Right ventricle myocardium inferior (tissue), 1 donor: Measurements from ENCODE around the gene EGFL6. TPM values are rescaled to one million over a fixed set of nuclear protein-coding genes. Genes with fewer than 3 reads are reported as not detected.
"Not testable (repeated sequence)": the region's sequence is repeated elsewhere in the genome, so short reads cannot be mapped to it uniquely, and the experiment has no call there.

Experiments used
- ATAC-seq: fragments of 200-7000 bp; cut with Tn5 transposase; one replicate; pipeline ENCODE4 v1.9.1; 2020; ENCODE audit warnings: mild to moderate bottlenecking, moderate library complexity
- DNase-seq: peaks from one replicate; pipeline ENCODE4 v3.0.0; 2021; ENCODE audit errors: missing footprints
- intact Hi-C: fragments of 100-400 bp; cut with DNase I; formaldehyde crosslinking; loops from one replicate; pipeline ENCODE4 v1.11.0; 2022
- total RNA-seq: library from RNA; stranded (reverse); fragmentation: NEBNext Ultra II Directional; extraction: Animal tissue kit (Norgen Biotek cat#: 25700); gene quantifications from one replicate; pipeline ENCODE4 v1.2.1, GENCODE V29; 2021
- donor health status: DM: no; HTN: yes; CAD: no; lungs with severe emphysema.

EGFL6 gene
- total RNA-seq, 1 donor from 2014 or later = not detected

DNA sequence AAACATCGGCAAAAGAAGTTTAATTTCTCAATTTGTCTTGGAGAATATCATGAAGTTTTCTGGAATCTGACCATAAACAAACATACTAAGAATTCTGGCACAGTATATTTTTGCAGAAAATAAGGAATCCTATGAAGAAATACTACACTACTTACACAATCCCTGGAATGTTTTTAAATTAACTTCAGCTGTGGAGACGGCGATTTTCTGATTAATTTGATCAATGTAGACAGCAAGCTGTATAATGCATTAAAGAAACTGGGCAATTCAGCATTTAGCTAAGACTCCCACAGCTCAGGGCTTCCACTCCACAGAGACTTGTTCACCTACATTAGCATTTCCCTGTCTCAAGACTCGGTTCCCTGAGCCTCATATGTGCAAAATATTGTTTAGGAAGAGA, 12.2 kb downstream of the EGFL6 start:
- no peak for DNase-seq
- intact Hi-C loops = no loop called here
- ATAC-seq = no peak

DNA sequence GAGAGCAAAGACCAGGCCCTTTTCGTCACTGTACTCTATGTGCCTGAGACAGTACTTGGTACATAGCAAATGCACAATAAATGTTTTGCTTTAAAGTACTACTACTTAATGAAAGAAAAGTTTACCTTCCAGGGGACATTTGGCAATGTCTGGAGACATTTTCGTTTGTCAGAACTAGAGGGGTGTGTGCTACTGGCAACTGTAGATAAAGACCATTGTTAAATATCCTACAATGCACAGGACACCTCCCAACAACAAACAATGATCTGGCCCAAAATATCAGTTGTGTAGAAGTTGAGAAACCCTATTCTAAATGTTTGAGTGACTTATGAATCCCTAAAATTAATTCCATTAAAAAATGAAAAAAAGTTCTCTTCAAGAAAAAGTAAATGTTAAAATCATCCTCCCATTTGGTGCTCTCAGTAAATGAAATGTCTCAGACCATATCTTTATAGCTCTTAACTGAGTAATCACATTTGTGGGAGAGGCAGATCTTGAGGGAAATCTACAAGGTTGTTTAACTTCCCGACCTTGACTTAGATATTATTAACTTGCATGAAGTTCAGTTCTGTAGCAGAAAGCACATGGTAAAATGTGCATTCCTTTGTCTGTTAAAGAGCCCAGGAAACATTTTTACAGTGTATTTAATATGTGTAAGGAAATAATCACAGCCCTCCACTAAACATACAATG, 18.5 kb downstream of the EGFL6 start:
- DNase-seq (no peak), ATAC-seq (no peak)
- intact Hi-C loops = no loop called here

DNA sequence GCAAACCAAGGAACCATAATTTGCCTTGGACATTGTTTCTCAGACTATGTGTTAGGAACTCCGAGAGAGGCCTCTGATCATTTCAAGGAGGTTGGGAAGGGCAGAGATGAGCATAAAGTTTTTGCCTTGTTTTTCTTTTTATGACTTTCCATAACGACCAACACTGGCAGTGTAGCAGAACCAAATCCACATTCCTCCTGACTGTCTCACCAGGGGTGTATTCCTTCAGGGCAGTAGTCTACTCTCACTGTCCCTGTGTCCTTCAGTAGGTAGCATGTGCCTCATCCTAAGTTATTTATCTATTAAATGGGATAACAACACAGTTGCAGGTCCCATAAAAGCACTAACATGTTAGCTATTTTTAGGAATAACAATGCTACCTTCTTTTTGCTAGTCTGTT, 20.8 kb downstream of the EGFL6 start:
- intact Hi-C loops = no loop called here
- no peak for ATAC-seq

DNA sequence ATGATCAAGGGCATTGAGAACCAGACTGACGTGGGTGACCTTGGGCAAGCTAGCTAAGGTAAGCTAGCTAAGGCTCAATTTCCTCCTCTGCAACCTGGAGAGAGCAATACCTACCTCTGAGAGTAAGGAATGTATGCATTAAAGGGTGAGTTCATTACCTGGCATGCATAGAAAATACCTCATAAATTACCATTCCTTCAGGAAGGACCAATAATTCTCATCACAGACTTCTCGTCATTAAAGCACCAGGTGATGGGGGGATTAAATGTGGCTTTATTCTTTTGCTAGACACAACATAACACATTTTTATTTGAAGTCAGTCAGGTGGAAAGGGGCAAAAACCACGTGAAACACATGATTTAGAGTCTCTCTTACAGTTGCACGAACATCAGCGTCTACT, 21.5 kb downstream of the EGFL6 start:
- ATAC-seq = no peak
- no peak for DNase-seq
- intact Hi-C loops = no loop called here

More for the DNA sequence above, 20.8 kb downstream of the EGFL6 start:
- DNase-seq = no peak

DNA sequence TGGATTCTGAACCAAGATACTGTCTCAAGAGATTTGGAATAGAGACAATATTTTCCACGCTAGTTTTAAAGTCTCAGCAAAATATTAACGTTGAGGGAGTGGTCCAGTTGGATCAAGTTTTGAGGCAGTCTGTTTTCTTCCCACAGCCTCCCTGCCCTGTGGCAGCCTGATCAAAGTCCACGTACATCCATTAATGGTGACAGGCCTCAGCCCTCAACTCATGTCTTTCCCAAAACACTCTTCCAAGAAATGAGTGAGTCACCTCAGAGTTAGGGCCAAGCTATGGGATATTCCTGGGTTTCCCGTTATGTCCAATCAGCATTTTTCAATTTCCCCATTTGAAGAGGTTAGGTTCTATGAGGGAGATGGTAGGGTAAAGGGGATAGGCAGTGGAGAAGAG, 28.5 kb downstream of the EGFL6 start:
- no peak for DNase-seq
- intact Hi-C loops = no loop called here
- ATAC-seq = no peak

DNA sequence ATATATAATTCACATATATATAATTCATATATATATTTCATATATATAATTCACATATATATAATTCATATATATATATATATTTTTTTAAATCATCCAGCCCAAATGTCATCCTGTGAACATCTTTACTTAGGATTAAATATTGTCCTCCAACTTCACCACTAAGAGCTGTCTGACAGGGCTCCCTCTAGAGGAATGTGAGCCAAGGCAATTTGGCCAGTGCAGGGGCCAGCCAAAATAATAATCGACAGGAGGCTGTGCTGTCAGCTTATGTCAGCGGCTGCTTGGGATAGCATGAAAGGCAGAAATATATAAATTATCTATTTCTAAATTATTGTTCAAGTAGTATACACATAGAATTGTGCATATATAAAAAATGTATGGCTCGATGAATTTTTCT, 29.5 kb downstream of the EGFL6 start:
- intact Hi-C loops = no loop called here
- ATAC-seq (no peak), DNase-seq (no peak)

DNA sequence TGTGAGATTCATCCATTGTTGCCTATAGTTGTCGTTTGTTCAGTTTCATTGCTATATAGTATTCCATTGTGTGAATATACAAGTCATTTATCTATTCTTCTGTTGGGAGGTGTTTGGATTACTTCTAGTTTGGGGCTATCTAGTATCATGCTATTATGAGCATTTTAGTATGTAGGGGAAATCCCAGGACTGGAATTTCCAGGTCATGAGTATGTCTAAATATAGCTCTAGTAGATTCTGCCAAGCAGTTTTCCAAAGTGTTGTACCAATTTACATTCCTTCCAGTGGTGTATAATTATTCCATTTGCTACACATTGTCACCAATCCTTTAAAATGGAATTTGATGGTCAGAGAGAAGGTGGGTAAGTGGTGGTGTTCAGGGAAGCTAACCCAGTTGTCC, 30.1 kb downstream of the EGFL6 start:
- ATAC-seq = no peak
- no peak for DNase-seq
- intact Hi-C loops = no loop called here

DNA sequence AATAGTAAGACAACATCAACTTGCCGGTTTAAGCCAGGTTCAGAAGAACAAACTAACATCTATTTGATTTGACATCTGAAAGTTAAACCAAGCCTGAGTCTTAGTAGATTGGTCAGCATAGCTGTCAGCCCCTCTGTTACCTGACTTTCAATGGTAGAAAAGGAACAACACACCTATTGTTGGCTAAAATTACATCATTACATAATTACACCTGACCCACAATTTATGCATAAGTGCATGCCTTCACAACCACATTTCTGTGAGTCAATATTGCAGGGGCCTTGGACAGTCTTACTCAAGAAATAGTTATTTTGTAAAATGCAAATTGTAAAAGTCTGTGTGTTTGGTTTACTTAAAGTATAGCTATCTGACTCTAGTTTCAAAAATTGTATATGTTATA, 36.2 kb downstream of the EGFL6 start:
- intact Hi-C loops = no loop called here
- DNase-seq = no peak
- no peak for ATAC-seq

DNA sequence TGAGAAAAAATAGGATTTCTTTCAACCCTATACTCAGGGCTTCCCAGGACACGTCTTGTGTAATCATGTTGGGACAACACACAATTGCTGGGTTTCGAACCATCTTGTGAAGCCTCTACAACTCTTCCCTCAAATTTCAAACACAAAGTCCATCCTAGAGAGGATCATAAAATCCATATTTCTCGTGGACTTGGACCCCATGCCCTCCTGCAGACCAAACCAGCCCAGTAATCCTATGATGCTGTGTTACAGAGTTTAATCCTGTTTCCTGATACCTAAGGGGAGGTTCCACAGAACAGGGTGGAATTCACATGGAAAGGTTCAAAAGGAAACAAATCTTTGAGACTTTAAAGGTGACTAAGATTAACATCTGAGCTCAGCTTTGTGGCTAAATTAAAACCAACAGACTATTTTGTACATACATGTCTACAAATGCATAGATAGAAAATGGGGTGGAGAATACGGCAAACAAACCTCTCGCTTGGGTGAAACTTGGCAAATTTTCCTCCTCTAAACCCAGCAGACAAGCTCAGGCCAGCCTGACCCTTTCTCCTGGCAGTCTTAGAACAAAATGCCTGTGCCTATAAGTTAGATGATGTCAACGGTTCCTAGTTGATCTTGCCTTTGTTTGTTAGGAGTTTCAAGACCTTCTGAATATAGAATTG, 38.1 kb downstream of the EGFL6 start:
- DNase-seq (no peak), ATAC-seq (no peak)
- intact Hi-C loops = no loop called here

DNA sequence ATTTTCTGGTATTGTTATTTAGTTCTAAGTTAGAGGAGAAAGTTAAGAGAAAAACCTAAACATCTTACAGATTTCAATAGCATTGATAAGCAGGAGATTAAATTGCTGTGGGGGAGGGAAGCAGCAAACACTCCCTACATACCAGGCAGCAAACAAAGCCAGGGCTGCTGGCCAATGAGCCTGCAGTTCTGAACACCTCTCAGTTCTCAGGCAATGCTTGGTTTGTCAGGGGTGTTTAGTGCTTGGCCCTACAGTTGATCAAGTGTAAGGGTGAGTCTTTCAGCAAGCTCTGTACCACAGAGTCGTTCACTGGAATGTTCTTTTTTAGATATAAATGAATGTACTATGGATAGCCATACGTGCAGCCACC, 38.6 kb downstream of the EGFL6 start:
- ATAC-seq = no peak

DNA sequence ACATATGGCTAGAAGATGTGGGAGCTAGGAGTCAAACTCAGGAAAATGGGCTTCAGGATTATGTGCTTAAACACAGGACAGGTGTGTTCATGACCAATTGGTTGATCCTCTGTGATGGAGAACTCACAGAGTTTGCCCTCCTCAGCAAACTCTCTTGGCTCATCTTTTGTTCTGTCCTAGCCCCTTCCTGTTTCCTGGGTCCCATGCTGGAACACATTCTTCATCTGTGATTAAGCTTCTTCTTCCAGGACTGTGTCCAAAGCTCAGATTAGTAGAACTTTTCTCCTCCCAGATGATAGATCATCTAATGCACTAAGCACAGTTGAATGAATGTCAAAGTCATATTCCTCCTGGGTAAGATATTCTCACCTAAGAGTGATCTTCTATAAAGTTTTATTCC, 44.8 kb downstream of the EGFL6 start:
- DNase-seq (no peak), ATAC-seq (no peak)
- intact Hi-C loops = no loop called here

More for the DNA sequence above, 38.6 kb downstream of the EGFL6 start:
- intact Hi-C loops = no loop called here
- DNase-seq = no peak

DNA sequence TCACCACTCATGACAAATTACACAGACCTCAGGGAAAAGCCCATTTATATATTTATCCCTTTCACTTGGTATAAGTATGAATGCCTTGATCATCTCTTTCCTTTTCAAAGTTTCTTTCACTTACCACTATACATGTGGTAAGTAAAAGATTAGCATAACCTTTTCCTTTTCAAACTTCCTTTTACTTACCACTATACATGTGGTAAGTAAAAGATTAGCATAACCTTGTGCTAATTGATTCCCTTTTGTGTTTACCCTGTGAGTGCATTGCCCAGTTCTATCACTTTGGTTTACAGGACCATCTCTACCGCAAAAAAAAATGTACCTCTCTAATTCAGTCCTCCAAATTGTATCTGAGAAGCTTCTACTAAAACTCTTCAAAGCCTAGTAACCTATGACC, 50.8 kb downstream of the EGFL6 start:
- no peak for ATAC-seq
- no peak for DNase-seq
- intact Hi-C loops = no loop called here

DNA sequence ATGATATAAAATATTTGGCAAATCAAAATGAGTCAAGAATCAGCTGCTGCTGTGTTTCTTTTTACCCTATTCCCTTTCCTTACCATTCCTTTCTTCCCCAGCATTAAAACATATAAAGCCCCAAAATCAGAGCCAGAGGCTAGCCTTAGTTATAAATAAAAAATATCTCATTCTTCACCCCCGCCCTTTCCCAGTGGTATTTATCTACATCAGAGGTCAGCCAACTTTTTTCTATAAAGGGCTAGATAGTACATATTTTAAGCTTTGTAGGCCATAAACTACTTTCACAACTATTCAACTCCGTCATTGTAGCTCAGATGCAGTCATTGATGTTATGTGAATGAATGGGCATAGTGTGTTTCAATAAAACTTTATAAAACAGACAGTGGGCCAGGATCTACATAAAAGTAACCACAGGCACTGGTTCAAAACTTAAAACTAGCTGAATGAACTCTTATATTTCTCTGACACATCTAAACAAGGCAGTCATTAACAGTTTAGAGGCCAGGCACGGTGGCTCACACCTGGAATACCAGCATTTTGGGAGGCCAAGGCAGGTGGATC, 53.1 kb downstream of the EGFL6 start:
- ATAC-seq = no peak
- no peak for DNase-seq
- intact Hi-C loops = no loop called here

DNA sequence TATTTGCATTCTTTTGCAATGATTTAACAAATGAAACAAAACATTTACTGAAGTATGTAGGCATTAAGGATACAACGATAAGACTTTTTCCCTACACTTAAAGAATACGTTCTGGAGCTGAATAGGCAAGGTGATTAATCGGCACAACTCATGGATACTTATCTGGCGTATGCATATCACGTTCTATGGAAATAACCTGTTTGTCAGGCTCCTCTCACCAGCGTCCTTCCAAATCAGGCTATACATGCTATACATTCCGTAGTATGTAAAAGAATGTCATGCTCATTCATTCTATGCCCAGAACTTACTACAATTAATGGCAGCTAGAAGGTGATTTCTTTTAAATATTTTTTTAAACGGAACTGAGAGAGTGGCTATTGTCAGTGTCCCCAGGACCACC, 57.9 kb downstream of the EGFL6 start:
- intact Hi-C loops = no loop called here
- DNase-seq (no peak), ATAC-seq (no peak)

DNA sequence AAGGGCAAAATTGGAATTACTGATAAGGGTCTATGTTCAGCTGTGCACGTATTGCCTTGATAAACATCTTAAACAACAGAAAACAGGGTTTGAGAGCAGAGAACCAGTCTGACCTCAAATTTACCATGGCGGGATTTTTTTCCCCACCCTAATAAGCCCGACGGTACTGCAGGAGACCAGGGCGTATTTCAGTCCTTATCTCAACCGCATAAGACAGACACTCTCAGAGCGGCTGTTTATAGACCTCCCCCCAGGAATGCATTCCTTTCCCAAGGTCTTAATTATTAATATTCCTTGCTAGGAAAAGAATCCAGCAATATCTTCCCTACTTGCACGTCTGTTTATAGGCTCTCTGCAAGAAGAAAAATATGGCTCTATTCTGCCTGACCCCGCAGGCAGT, 67.8 kb downstream of the EGFL6 start:
- ATAC-seq, DNase-seq, intact Hi-C loops: not testable (repeated sequence)

DNA sequence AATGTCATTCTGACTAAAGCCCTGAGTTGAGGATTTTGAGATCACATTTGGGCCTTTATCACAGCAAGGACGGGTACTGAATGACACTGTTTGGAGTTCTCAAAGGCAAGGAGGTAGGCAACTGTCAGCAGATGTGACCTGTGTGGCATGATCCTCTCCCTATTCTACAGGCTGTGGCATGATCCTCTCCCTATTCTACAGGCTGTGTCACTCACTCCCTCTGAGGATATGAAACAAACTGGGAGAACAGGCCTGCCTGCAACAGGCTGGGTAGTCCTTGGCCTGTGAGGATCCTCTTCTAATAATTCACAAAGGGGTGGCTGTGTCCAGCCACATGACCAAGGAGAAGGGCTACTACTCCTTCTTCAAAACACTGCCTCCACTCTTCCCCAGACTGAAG, 68.6 kb downstream of the EGFL6 start:
- intact Hi-C loops = no loop called here
- DNase-seq (no peak), ATAC-seq (no peak)

DNA sequence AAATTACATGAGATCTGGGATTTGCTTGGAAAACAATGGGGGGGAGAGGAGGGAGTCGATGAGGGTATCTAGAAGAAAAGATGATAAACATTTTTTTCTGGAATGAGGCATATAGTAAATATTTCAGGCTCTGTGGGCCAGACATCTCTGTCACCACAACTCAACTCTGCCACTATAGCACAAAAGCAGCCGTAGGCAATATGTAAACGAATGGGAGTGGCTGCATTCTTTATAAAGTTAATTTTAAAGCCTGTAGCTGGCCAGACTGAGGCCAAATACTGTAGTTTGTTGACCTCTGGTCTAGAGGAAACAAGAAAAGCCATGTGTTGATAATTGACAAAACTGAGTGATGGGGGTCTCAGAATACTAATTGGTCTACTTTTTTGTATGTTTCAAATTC, 69.4 kb downstream of the EGFL6 start:
- ATAC-seq (no peak), DNase-seq (no peak)
- intact Hi-C loops = no loop called here

DNA sequence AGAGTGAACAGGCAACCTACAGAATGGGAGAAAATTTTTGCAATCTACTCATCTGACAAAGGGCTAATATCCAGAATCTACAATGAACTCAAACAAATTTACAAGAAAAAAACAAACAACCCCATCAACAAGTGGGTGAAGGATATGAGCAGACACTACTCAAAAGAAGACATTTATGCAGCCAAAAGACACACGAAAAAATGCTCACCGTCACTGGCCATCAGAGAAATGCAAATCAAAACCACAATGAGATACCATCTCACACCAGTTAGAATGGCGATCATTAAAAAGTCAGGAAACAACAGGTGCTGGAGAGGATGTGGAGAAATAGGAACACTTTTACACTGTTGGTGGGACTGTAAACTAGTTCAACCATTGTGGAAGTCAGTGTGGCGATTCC, 72.3 kb downstream of the EGFL6 start:
- intact Hi-C loops, ATAC-seq, DNase-seq: not testable (repeated sequence)

DNA sequence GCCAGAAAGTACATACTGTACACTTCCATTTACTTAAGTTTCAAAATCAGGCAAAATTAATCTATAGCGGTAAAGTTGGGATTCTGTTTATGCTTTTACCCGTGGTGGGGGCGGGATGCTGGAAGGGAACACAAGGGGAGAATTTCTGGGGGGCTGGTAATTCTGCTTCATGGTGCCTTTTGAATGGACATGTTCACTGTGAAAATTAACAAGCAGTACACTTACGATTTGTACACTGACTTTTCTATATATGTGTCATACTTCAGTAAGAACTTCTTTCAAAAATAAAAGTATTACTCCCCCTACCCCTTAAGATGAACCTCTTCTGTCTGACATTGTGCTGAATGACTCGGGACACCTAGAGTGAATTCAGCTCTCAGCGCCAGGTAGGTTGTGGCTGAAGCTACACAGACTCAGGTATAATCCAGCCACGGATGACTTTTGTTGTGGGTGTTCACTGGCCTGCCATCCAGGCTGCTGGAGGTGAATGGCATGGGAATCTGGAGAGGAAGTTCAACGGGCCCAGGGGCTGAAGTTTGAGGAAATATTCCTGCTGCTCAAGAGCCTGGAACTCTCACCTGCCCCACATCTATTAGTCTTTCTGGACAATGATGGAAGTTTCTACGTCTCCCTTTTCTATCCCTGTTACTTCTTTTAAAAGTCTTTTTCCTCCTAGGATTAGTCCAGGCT, 76.2 kb downstream of the EGFL6 start:
- ATAC-seq (no peak), DNase-seq (no peak)
- intact Hi-C loops = loop anchor here (1.0 kb wide), 1 partner anchor 136 kb away; no protein-coding TSS in a partner anchor

DNA sequence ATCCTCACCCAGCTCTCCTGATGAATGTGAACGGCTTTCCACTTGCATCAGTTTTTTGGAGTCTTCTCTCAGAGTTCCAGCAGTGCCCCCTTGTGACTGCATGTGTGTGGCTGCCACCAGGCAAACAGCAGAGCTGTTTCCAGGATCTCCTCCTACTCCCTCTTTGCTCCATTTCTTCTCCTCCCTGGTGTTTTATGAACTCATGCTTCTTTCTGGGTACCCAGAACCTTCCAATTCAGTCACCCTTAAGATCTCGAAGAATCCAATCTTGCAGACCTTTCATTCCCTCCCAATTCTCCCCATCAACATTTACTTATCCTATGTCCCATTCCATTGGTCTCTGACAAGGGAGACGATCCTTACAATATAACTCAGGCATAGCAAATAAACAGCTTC, 76.8 kb downstream of the EGFL6 start:
- intact Hi-C loops = no loop called here
- ATAC-seq = peak; percentile 60
- peak; percentile 73 for DNase-seq
